H1 (cell line): ENCODE results near the gene MANSC4. TPM values are rescaled to one million over a fixed set of nuclear protein-coding genes. Genes with fewer than 3 reads are reported as not detected.

ENCODE experiments used
- CTCF ChIA-PET: fragments of 300-600 bp; sonication (Branson Sonifier 250); formaldehyde crosslinking; loops from one replicate; lab custom pipeline; 2021; ENCODE audit not compliant: partially characterized antibody; lab: Charles Lee
- POLR2A ChIA-PET: fragments of 300-600 bp; sonication (Branson Sonifier 250); formaldehyde crosslinking; loops from one replicate; lab custom pipeline; 2021; ENCODE audit warnings: inconsistent platforms; ENCODE audit not compliant: partially characterized antibody; lab: Charles Lee
- DNase-seq, 2 experiments: peaks; one replicate each; pipeline versions ENCODE4 v3.0.0 to v3.0.0-alpha.2; 2010 to 2022; ENCODE audit warnings: low spot score in 2 of 2, low read depth in 1 of 2, mixed read lengths in 1 of 2
- FAIRE-seq: peaks from 2 replicates; lab custom pipeline; 2011; peaks lifted over from hg19 to GRCh38; lab: Jason Lieb, UNC
- H2AFZ ChIP-seq: 2 replicates; pipeline ENCODE4 v1.8.1; 2012; ENCODE audit warnings: low read length, inconsistent platforms
- H2AK5ac ChIP-seq: 2 replicates; pipeline ENCODE4 v1.6.1; 2013; ENCODE audit warnings: low read depth, low read length
- H2BK120ac ChIP-seq: replicated peaks from 2 replicates; pipeline ENCODE3; 2013; ENCODE audit warnings: low read depth, low read length, inconsistent platforms
- H2BK12ac ChIP-seq: 2 replicates; pipeline ENCODE4 v1.6.1; 2013; ENCODE audit warnings: low read depth, low read length
- H2BK15ac ChIP-seq: 2 replicates; pipeline ENCODE4 v1.6.1; 2013; ENCODE audit warnings: low read length
- H2BK20ac ChIP-seq: 2 replicates; pipeline ENCODE4 v1.6.1; 2013; ENCODE audit warnings: low read length
- H2BK5ac ChIP-seq: 2 replicates; pipeline ENCODE4 v1.6.1; 2013; ENCODE audit warnings: low read depth, low read length
- H3K14ac ChIP-seq: 2 replicates; pipeline ENCODE4 v1.6.1; 2013; ENCODE audit warnings: inconsistent platforms; ENCODE audit not compliant: insufficient read length
- H3K18ac ChIP-seq: 2 replicates; pipeline ENCODE4 v1.6.1; 2013; ENCODE audit warnings: low read length; ENCODE audit errors: extremely low read depth
- H3K23ac ChIP-seq: 2 replicates; pipeline ENCODE4 v1.6.1; 2013; ENCODE audit warnings: inconsistent platforms; ENCODE audit not compliant: insufficient read length
- H3K23me2 ChIP-seq: 2 replicates; pipeline ENCODE4 v1.6.1; 2013; ENCODE audit warnings: low read depth, low read length
- H3K27ac ChIP-seq: 2 replicates; pipeline ENCODE4 v1.6.1; 2011; ENCODE audit warnings: low read depth, low read length, inconsistent platforms
- H3K27me3 ChIP-seq, 4 experiments: replicated peaks in 1 of 4; 1 replicate in 1 of 4; 2 replicates in 3 of 4; pipeline versions ENCODE4 v1.6.1 to v1.8.1; 2011 to 2013; ENCODE audit warnings: low read length in 3 of 4, mild to moderate bottlenecking in 3 of 4, inconsistent platforms in 2 of 4, mixed read lengths in 2 of 4, moderate library complexity in 1 of 4; ENCODE audit not compliant: control insufficient read depth in 3 of 4, insufficient read depth in 3 of 4; ENCODE audit errors: extremely low read depth in 1 of 4
- H3K36me3 ChIP-seq, 4 experiments: 2 replicates each; pipeline versions ENCODE4 v1.6.1 to v1.8.1; 2011 to 2013; ENCODE audit warnings: mild to moderate bottlenecking in 4 of 4, low read length in 3 of 4, moderate library complexity in 2 of 4, control low read depth in 1 of 4, inconsistent platforms in 1 of 4; ENCODE audit not compliant: insufficient read depth in 4 of 4, control insufficient read depth in 2 of 4
- H3K4ac ChIP-seq: replicated peaks from 2 replicates; pipeline ENCODE3; 2013; ENCODE audit warnings: low read length, low read depth, mixed read lengths, inconsistent platforms; ENCODE audit not compliant: insufficient read length
- H3K4me1 ChIP-seq, 4 experiments: replicated peaks in 1 of 4; 1 replicate in 1 of 4; 2 replicates in 3 of 4; pipeline versions ENCODE4 v1.6.1 to v1.8.1; 2011 to 2013; ENCODE audit warnings: low read length in 3 of 4, inconsistent platforms in 2 of 4, mixed read lengths in 1 of 4; ENCODE audit not compliant: insufficient read depth in 4 of 4, control insufficient read depth in 3 of 4
- H3K4me2 ChIP-seq, 2 experiments: 2 replicates each; pipeline versions ENCODE4 v1.6.1 to v1.8.1; 2011 to 2013; ENCODE audit warnings: low read depth in 2 of 2, low read length in 2 of 2, control low read depth in 1 of 2, inconsistent platforms in 1 of 2, mild to moderate bottlenecking in 1 of 2; ENCODE audit not compliant: insufficient read depth in 1 of 2
- H3K4me3 ChIP-seq, 4 experiments: fragments of 200-600, 300-600 bp in 1 of 4; sonication (generic), shearing (Covaris generic), sonication (Bioruptor Twin) in 1 of 4; 2 replicates each; pipeline versions ENCODE4 v1.5.1 to v1.8.1; 2011 to 2016; ENCODE audit warnings: low read length in 4 of 4, low read depth in 3 of 4, control low read depth in 2 of 4, inconsistent platforms in 2 of 4, mild to moderate bottlenecking in 2 of 4, mixed read lengths in 1 of 4, moderate library complexity in 1 of 4; ENCODE audit not compliant: insufficient read depth in 2 of 4; ENCODE audit errors: extremely low read depth in 1 of 4
- H3K56ac ChIP-seq: replicated peaks from 2 replicates; pipeline ENCODE3; 2013; ENCODE audit warnings: low read depth, mild to moderate bottlenecking, mixed read lengths, low read length, inconsistent platforms; ENCODE audit not compliant: insufficient read length
- H3K79me1 ChIP-seq: 2 replicates; pipeline ENCODE4 v1.6.1; 2013; ENCODE audit warnings: low read depth, low read length, control low read depth
- H3K79me2 ChIP-seq, 2 experiments: 2 replicates each; pipeline versions ENCODE4 v1.6.1 to v1.8.1; 2012 to 2013; ENCODE audit warnings: low read length in 2 of 2, mild to moderate bottlenecking in 2 of 2, inconsistent platforms in 1 of 2; ENCODE audit not compliant: insufficient read depth in 2 of 2, control insufficient read depth in 1 of 2
- H3K9ac ChIP-seq, 4 experiments: replicated peaks in 1 of 4; 1 replicate in 1 of 4; 2 replicates in 3 of 4; pipeline versions ENCODE4 v1.6.1 to v1.8.1; 2011 to 2013; ENCODE audit warnings: low read depth in 3 of 4, low read length in 3 of 4, control low read depth in 2 of 4, mild to moderate bottlenecking in 2 of 4, moderate library complexity in 2 of 4, inconsistent platforms in 1 of 4; ENCODE audit errors: extremely low read depth in 1 of 4
- H3K9me3 ChIP-seq, 2 experiments: 2 replicates each; pipeline versions ENCODE4 v1.6.1 to v1.8.1; 2012 to 2013; ENCODE audit warnings: mild to moderate bottlenecking in 2 of 2, moderate library complexity in 2 of 2, control low read depth in 1 of 2, inconsistent platforms in 1 of 2, low read depth in 1 of 2, low read length in 1 of 2, mixed read lengths in 1 of 2; ENCODE audit not compliant: insufficient read depth in 2 of 2
- H4K20me1 ChIP-seq, 2 experiments: replicated peaks in 1 of 2; 2 replicates each; pipeline versions ENCODE3 to v1.8.1; 2011 to 2013; ENCODE audit warnings: inconsistent platforms in 2 of 2, low read length in 2 of 2, mild to moderate bottlenecking in 1 of 2; ENCODE audit not compliant: insufficient read depth in 2 of 2, control insufficient read depth in 1 of 2
- H4K5ac ChIP-seq: 2 replicates; pipeline ENCODE4 v1.6.1; 2013; ENCODE audit warnings: low read length, low read depth, mixed read lengths, inconsistent platforms; ENCODE audit not compliant: insufficient read length
- H4K8ac ChIP-seq: 2 replicates; pipeline ENCODE4 v1.8.0; 2013; ENCODE audit warnings: mild to moderate bottlenecking, moderate library complexity, low read length, inconsistent platforms; ENCODE audit not compliant: insufficient read depth; ENCODE audit errors: extremely low read depth
- H4K91ac ChIP-seq: replicated peaks from 2 replicates; pipeline ENCODE3; 2013; ENCODE audit warnings: low read length, mixed read lengths, inconsistent platforms; ENCODE audit not compliant: insufficient read length
- BCL11A ChIP-seq, 2 experiments: IDR thresholded peaks; one replicate each; pipeline ENCODE4 v1.6.1; 2011; ENCODE audit warnings: low read depth in 2 of 2, low read length in 2 of 2, mild to moderate bottlenecking in 2 of 2
- CHD1 ChIP-seq: IDR thresholded peaks from 2 replicates; pipeline ENCODE4 v1.6.1; 2012; ENCODE audit warnings: low read depth, low read length, improper control_type of control experiment
- CREB1 ChIP-seq: IDR thresholded peaks from 2 replicates; pipeline ENCODE4 v1.6.1; 2012; ENCODE audit warnings: inconsistent platforms
- EP300 ChIP-seq, 2 experiments: IDR thresholded peaks; 1 replicate in 1 of 2; 2 replicates in 1 of 2; pipeline ENCODE4 v1.6.1; 2011 to 2012; ENCODE audit warnings: low read depth in 2 of 2, low read length in 2 of 2, mild to moderate bottlenecking in 2 of 2, borderline replicate concordance in 1 of 2, inconsistent platforms in 1 of 2, moderate library complexity in 1 of 2
- POU5F1 ChIP-seq: IDR thresholded peaks from 2 replicates; pipeline ENCODE4 v1.6.1; 2011; ENCODE audit warnings: low read depth, mild to moderate bottlenecking, low read length, moderate library complexity
- RFX5 ChIP-seq: IDR thresholded peaks from 2 replicates; pipeline ENCODE4 v1.6.1; 2011; ENCODE audit warnings: low read depth, low read length, improper control_type of control experiment, borderline replicate concordance
- SAP30 ChIP-seq: fragments of 300-600 bp; sonication (generic); IDR thresholded peaks from 2 replicates; pipeline ENCODE4 v1.7.1; 2012; ENCODE audit warnings: low read length, moderate library complexity, mild to moderate bottlenecking, inconsistent platforms; ENCODE audit not compliant: insufficient read depth, insufficient replicate concordance
- SP1 ChIP-seq: IDR thresholded peaks from 2 replicates; pipeline ENCODE4 v1.6.1; 2011; ENCODE audit warnings: low read depth, low read length
- WGBS, 2 experiments: shearing (Covaris generic) in 1 of 2; methylation state at CpG; one replicate each; pipeline versions ENCODE4 v1.1.6 to v1.1.7; 2013 to 2015; ENCODE audit warnings: low lambda C conversion rate in 2 of 2, mixed read lengths in 2 of 2, inconsistent platforms in 1 of 2, low coverage in 1 of 2, missing lambda C conversion rate in 1 of 2; ENCODE audit not compliant: insufficient replicate concordance in 2 of 2, insufficient coverage in 1 of 2, insufficient read length in 1 of 2; ENCODE audit errors: extremely low coverage in 1 of 2, missing lambda C conversion rate in 1 of 2; 5-methylcytosine and 5-hydroxymethylcytosine counted together
- polyA plus RNA-seq, 7 experiments: library from polyadenylated mRNA; depleted of rRNA in 3 of 7; stranded (reverse) in 5 of 7; unstranded in 2 of 7; fragments of >200 nt in 5 of 7; fragments of 200-250 nt in 2 of 7; gene quantifications; 1 replicate in 5 of 7; 2 replicates in 1 of 7; 4 replicates in 1 of 7; pipeline versions ENCODE4 v1.2.1 to v1.2.3, GENCODE V29; 2011 to 2013; ENCODE audit warnings: missing spikeins in 2 of 7, mixed read lengths in 2 of 7
- total RNA-seq: library from RNA; stranded (reverse); fragmentation: NEBNext Ultra II Directional; extraction: Animal tissue kit (Norgen Biotek cat#: 25700); gene quantifications from 2 replicates; pipeline ENCODE4 v1.2.1, GENCODE V29; 2021
- TF ChIP-seq, protein P1 (sequence below): IDR thresholded peaks from 2 replicates; pipeline ENCODE4 v1.6.1; 2012; ENCODE audit warnings: inconsistent platforms

MANSC4 gene
- total and polyA plus RNA-seq, 2 of the 8 experiments (the other 6 are each of a cell fraction or from before 2014, with no cell fraction given) = not detected

DNA sequence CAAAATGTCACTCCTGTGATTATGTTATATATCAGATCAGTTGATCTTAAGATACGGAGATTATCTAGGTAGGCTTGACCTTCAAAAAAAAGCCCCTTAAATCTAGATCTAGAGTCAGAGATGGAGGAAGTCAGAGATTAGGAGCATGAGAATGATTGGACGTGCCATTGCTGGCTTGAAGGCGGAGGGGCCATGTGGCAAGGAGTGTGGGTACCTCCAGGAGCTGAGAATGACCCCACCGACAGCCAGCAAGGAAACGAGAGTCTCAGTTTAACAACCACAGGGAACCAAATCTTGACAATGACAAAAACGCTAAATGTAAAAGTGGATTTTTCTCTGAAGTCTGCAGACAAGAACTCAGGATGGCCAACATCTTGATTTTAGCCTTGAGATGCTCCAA lies 32.5 kb upstream of the MANSC4 start:
- Histone ChIP-seq H2BK15ac (no peak overlapping the region), H4K8ac (no peak overlapping the region), H3K4ac (no peak overlapping the region), H4K20me1 (no peaks in the 10 kb centered on the region), H2BK12ac (no peak overlapping the region), H3K79me2 (no peaks in the 10 kb centered on the region), H3K9me3 (no peaks in the 10 kb centered on the region), H3K79me1 (no peaks in the 10 kb centered on the region), H3K23ac (no peak overlapping the region), H2BK20ac (no peak overlapping the region), H3K27ac (no peak overlapping the region), H2BK120ac (no peak overlapping the region), H3K14ac (no peak overlapping the region), H3K4me1 (no peaks in the 10 kb centered on the region), H3K4me2 (no peak overlapping the region), H3K36me3 (no peaks in the 10 kb centered on the region), H3K56ac (no peak overlapping the region), H2AK5ac (no peak overlapping the region), H3K23me2 (no peaks in the 10 kb centered on the region), H3K27me3 (no peaks in the 10 kb centered on the region), H2BK5ac (no peak overlapping the region), H4K5ac (no peak overlapping the region), H4K91ac (no peak overlapping the region), H3K18ac (no peak overlapping the region), H2AFZ (no peak overlapping the region), H3K9ac (no peak overlapping the region), H3K4me3 (no peak overlapping the region)
- FAIRE-seq = no peak
- 60% methylated on average over 6 of the region's 6 CpGs; no CpG with 5 or more reads in 1 of the 2 experiments for WGBS, 2 experiments
- POLR2A ChIA-PET = interaction anchor here (1.3 kb wide), 1 partner anchor 24 kb away, joined by 3 read pairs; no protein-coding TSS in a partner anchor
- DNase-seq = no peak
- CTCF ChIA-PET = interaction anchor here (1.3 to 3.8 kb wide), 2 partner anchors 9 to 42 kb away, joined by 4 to 27 read pairs; no protein-coding TSS in a partner anchor
- TF ChIP-seq POU5F1 (no peak), RFX5 (no peak), CREB1 (no peak), CHD1 (no peak), SP1 (no peak), EP300 (IDR thresholded peaks at IDR 0.05; ENCODE audit: borderline replicate concordance in 1 of 2, low read depth in 2 of 2, low read length in 2 of 2) (no peak), SAP30 (no peak), BCL11A (IDR thresholded peaks at IDR 0.05; ENCODE audit: low read depth in 2 of 2, low read length in 2 of 2) (no peak)
- TF ChIP-seq, protein P1, sequence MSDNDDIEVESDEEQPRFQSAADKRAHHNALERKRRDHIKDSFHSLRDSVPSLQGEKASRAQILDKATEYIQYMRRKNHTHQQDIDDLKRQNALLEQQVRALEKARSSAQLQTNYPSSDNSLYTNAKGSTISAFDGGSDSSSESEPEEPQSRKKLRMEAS = no peak
